Kidney glomerular epithelial cell (primary cell): ENCODE results near the gene KRT6B.
"Not testable (repeated sequence)": the region's sequence is repeated elsewhere in the genome, so short reads cannot be mapped to it uniquely, and the experiment has no call there.

ENCODE experiments used
- DNase-seq: peaks from one replicate; lab custom pipeline; 2025; lab: John Stamatoyannopoulos, UW

KRT6B gene

DNA sequence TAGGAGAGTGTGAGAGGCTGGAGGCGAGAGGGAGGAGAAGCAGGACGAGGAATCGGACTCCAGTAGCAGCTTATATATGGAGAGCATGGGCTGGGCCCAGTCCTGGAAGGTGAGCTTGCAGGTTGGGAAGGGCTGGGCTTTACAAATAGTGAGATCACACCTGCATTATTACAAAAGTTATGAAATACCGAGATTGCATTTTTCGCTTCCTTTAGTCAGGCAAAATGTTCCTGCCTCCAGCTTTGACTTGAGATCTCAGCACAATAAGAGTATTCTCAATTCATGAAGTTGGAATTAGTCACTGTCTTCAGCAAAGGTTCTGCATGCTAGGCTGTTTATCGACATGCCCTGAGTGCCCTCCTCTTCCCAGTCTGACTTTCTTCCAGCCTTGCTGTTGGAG, at the start of gene KRT6B:
TSS of gene KRT6B (minus strand) at position 46 of the 400 bp plus-strand sequence. CDS start 68 bp downstream, outside the sequence.
- DNase-seq: no peak

DNA sequence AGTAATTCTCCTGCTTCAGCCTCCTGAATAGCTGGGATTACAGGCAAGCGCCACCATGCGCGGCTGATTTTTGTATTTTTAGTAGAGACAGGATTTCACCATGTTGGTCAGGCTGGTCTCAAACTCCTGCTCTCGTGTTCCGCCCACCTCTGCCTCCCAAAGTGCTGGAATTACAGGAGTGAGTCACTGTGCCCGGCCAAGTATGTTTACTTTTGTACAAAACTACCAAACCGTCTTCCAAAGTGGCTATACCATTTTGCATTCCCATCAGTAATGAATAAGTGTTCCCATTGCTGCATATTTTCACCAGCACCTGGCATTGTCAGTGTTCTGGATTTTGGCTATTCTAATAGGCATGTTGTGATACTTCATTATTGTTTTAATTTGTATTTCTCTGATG, 49.5 kb upstream of the KRT6B start:
- no peak for DNase-seq

DNA sequence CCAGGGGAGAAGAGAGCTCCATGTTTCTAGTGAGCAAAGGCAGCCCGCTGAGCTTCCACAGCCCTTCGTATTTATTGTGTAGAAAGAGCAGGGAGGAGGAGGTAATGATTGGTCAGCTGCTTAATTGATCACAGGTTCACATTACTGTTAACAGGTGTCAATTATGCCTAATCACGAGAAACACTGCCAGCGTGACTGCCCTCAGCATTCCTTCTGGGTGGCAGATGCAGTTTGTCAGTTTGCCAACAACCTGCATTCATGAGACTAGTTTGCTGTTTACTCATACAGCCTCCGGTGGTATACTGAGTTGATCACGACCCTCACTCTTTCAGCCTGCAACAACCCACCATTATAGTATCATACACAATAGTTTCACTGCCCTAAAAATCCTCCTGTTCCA, 48.6 kb upstream of the KRT6B start:
- DNase-seq: not testable (repeated sequence)

DNA sequence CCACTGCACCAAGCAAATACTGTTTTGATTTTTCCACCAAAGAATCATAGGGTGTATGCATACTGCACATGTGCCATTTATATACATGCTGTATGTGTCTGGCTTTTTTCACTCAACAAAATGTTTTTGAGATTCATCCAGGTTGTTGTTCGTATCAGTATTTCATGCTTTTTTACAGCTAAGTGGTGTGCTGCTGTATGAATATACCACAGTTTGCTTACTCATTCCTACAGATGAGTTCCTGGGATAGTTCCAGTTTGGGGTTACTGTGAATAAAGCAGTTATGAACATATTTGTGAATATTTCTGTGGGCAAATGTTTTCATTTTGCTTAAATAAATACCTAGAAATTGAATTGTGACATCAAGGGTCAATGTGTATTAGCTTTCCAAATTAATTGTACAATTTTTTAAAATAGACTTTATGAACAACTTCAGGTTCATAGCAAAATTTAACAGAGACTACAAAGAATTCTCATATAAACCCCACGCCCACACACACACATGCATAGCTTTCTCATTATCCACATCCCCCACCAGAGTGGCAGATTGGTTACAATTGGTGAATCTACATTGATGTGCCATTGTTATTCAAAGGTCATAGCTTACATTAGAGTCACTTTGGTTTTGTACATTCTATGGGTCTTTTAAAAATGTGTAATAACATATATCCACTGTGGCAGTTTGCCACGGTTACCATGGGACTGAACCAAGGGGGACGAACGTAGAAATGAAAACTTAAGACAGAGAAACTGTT, 48.0 kb upstream of the KRT6B start:
- no peak for DNase-seq

DNA sequence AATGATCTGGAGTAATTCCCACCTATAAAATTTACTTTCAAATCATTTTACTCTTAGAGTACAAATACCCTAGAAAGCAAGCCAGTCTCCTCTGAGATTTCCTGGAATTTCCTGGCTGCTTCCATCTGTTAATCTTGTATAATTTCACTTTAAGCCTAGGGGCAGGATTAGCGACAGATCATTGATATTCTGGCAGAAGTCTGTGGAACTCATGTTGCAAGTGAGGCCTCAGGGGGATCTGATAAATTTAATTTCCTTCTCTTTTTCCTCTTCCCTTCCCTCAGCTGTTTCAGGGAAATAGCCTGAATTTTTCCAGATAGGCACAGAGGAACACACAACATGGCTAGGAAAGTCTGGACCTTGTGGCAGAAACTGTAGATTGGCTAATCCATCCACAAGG, 47.0 kb upstream of the KRT6B start:
- DNase-seq: no peak

DNA sequence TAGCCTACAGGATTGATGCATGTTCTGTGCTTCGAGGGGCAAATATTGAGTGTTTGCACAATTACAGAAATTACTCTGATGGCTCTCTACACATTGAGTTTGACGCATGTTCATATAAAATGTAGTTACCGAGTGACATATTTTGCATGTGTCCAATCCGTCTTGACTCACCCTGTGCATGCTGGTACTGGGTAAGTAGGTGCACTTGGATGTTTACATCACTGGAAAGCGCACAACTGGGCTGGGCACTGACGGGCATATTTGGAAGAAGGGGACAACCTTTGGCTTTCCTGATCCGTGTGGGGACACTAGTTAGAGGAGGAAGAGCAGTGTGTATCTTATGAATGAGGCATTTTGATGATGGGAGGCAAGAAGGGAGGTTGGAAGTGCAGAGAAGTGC, 46.0 kb upstream of the KRT6B start:
- no peak for DNase-seq

DNA sequence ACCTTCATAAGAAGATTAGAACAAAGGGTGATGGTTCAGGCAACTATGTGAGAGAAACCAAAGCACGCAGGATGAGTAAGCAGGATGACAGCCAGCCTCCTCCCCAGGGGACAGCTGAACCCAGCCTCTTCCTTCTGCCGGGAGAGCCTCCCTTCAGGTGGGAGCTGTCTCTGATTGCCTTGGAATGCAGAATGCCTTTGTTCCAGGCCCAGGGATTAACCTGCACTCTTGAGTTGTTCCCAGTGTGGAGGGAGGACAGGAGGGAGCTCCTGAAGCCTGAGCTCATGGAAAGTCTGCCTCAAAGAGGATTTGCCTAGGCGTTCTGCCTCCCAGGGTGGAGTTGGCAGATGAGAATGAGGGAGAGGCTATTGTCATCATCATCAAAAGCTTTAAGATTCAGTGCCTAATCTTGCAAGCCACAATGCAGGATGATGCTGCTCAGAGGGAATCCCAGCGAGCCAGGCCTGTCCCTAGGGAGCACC, 44.7 kb upstream of the KRT6B start:
- peak; percentile 87 for DNase-seq

DNA sequence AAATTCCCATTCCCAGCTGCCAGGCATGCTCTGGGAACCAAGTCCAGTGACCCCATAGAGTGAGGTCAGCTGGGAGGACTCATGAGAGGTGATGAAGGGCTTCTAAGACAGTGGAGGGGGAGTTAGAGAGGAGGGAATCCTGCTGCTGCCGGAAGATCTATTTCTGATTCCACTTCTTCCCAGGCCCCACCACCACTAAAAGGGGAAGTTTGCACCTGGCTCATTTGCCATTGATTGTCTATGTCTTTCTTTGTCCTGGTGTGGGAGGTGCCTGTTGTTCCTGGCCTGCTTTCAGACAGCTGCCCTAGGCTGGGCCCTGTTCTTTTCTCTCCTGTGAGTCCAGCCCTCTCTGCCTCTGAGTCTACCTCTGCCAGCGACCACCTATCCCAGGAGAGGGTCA, 44.1 kb upstream of the KRT6B start:
- peak; percentile 24 for DNase-seq

DNA sequence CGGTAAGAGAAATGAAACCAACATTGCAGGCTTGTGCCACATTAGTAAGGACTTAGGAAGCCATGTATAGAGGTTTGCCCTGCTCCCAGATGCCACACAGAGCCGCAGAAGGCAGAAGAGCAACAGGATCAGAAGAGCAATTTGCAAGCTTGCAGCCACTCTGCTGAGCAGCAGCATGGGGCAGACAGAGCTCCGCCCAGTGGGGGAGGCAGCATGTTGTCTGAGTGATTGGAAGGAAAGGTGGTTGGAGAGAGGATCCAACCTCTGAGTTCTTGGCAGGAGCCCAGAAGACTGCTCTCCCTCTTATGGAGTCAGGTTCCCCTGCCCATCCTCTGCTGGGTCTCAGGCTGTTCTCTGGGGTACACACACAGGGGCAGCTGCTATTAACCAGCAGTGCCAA, 43.4 kb upstream of the KRT6B start:
- peak; percentile 54 for DNase-seq

DNA sequence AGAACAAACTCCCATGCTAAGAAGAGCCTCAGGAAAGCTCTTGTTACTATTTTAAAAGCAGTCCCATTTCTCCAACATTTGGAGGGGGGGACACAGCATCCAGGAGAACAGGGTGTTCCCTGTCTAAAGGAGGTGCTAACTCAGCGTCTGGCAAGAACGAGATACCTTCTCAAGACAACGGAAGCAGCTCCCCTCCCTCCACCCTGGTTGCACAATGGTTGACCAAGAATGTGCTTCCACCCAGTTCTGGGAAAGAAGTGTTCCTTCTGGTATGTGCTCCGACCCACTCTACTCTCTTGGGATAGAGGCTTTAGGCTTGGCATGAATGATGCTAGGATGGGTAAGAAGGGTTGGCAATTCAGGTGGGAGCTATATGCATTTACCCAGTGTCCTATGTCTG, 42.6 kb upstream of the KRT6B start:
- DNase-seq: no peak

DNA sequence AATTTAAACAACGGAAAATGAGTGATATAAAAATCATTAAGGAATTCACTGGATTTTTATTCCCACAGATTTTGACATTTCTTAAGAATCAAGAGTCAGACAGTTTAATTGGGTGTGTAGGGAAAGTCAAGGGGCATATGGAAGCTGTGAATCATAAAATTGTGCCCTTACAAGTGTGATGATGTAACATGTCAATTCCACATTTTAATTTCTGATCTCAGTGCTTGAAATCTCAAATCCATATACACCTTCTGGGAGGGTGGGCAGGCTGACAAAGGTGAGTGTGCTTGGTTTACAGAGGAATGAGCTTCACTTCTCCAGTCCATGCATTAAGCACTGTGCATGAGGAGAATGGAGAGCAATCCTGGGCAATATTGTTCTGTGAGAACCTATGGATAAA, 42.2 kb upstream of the KRT6B start:
- DNase-seq: no peak

DNA sequence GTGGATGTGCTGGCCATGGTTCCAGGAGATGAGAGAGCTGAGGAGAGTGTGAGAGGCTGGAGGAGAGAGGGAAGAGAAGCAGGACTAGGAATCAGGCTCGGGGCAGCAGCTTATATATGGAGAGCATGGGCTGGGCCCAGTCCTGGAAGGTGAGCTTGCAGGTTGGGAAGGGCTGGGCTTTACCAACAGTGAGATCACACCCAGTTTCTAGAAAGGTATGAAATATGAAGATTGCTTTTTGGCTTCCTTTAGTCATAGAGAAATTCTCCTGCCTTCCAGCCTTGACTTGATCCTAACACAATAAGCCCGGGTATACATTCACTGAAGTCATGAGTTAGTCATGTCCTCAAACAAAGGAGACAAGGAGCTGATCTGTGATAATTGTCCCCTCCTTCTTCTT, 41.2 kb upstream of the KRT6B start, which contains the start of gene KRT6A:
TSS of gene KRT6A (minus strand) at position 86 of the 400 bp plus-strand sequence. CDS start at position 17, 69 bp downstream.
- no peak for DNase-seq

DNA sequence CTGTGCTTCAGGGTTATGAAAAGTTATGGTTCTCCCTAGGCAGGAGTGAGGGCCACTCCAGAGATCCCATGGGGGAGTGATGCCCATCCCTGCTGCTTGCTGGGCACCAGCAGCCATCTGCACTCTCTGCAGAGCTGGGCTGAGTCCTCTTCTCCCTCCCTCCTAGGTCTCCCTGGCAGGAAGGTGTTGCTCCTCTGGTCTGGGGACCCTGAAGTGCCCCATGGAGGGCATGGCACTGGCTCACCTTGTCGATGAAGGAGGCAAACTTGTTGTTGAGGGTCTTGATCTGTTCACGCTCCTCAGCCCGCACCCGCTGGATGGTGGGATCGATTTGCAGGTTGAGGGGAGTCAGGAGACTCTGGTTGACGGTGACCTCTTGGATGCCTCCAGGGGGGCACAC, 40.5 kb upstream of the KRT6B start:
- DNase-seq: not testable (repeated sequence)

DNA sequence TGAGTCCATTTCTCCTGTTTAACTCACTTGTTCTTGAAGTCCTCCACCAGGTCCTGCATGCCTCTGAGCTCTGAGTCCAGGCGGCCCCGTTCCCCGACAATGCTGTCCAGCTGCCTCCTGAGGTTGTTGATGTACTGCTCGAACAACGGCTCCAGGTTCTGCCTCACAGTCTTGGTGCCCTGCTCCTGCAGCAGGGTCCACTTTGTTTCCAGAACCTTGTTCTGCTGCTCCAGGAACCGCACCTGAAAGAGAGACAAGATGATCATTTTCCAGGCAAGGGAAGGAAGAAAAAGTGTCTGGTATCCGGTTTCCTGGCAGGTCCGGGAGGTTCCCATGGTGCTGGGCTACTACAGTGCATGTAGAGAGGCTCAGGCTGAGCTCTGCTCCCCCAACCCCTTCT, 39.5 kb upstream of the KRT6B start:
- not testable (repeated sequence) for DNase-seq

DNA sequence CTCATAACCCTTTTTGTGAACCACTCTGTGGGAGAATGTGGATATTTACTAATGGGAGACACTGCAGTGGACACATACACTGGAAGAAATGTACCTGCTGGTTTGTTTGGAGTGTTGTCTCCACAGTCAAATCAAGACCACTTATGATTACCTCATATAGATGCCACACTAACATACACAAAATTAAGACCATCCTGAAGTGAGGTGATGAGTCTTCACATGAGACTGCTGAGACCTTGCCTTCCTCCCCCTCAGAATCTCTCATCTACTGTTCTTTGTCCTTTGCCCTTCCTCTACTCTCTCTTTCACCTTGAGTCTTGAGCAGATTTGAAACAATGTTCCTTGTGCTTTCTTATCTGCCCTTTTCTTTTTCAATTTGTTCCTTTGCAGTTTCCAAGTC, 36.8 kb upstream of the KRT6B start:
- no peak for DNase-seq

DNA sequence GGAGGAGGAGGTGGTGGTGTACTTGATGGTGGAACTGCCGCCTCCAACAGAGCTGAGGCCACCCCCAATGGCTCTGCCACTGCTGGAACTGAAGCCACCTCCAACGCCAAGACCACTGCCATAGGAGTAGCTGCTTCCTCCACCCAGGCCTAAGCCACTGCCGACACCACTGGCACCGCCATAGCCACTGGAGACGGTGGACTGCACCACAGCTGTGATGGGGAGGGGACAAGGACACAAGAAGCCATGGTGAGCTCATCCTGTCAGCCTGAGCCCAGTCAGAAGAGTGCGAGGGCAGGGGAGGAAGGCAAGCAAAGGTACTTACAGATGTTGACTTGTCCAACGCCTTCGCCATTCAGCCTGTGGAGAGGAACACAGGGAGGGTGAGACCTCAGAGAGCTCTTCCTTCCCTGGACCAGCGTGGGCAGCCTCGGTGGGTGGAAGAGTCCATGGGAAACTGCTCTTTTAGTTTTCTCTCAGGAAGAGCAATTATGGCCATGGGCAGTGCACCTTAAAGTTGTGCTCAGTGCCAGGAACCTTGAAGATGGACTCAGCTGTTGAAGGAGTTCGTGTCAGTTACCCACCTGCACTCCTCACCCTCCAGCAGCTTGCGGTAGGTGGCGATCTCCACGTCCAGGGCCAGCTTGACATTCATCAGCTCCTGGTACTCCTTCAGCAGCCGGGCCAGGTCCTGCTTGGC, 35.9 kb upstream of the KRT6B start:
- not testable (repeated sequence) for DNase-seq

DNA sequence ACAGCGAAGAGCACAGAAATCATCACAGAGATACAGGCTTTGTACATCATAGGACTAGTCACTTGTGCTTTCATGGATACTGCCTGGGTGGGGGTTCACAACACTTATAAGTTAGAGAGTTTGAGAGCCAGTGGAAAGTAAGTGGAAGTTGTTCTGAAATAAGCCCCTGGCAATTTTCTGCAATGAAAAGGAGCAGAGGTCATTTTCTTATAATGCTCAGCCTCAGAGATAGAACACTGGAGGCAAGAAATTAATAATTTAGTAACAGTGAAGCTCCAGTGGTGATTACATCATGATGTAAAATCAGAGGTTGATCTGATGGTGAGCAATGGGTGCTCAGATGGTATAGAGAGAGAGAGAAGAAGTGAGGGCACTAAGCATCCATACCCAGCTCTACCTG, 35.3 kb upstream of the KRT6B start:
- DNase-seq: no peak

DNA sequence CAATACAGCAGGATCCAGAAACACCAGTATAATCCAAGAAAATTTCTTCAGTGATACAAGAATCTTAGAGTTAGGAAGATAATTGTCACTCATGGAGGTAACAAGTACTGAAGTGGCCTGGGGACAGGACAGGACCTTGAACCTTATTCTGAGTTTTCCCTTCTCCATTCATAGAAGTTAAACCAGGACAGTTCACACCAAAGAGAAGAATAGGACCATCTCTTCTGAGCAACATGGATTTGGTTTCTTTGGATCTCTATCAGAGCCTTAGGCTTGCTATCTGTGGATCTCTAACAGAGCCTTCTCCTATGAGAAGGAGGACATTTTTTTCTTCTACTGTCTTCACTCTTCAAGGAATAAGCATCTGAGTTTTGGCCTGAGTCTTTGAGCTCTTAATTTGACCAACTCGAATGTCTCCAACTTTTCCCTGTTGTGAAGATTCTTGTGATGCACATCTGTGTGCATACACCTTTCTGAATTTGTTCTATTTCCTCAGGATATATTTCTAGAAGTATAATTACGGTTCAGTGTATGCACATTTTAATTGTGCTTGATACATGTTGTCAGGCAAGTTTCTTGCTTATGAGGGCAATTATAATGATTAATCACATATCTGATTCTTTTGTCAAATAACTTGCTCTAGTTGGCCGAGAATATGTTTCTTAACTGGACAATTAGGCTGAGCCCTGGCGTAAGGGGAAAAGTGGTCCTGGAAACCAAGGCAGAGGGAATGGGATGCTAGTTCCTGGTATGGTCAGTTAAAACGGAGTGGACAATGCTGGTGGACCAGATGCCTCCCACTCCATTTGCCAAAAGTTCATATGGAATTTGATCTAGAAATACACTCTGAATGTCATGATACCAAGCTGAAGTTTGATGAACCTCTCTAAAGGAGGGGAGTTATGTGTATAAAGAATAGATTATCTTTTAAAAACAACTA, 34.5 kb upstream of the KRT6B start:
- no peak for DNase-seq

DNA sequence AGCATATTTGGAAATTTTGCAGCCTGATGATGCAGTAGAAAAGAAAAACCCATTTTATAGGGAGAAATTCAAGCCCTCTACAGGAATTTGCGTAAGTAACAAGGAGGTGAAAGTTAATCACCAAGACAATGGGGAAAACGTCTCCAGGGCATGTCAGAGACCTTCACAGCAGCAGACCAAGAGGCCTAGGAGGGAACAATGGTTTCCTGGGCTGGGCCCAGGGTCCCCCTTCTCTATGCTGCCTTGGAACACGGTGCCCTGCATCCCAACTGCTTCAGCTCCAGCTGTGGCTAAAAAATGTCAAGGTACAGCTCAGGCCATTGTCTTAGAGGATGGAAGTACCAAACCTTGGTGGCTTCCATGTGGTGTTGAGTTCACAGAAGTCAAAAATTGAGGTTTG, 28.1 kb upstream of the KRT6B start:
- no peak for DNase-seq

DNA sequence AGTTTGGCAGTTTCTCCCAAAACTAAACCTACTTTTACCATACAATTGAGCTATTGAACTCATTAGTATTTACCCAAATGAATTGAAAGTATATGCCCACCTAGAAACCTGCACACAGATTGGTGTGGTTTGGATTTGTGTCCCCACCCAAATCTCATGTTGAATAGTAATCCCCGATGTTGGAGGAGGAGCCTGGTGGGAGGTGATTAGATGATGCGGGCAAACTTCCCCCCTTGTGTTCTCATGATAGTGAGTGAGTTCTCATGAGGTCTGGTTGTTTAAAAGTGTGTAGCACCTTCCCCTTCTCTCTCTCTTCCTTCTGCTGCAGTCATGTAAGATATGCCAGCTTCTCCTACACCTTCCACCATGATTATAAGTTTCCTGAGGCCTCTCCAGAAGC, 25.7 kb upstream of the KRT6B start:
- no peak for DNase-seq

DNA sequence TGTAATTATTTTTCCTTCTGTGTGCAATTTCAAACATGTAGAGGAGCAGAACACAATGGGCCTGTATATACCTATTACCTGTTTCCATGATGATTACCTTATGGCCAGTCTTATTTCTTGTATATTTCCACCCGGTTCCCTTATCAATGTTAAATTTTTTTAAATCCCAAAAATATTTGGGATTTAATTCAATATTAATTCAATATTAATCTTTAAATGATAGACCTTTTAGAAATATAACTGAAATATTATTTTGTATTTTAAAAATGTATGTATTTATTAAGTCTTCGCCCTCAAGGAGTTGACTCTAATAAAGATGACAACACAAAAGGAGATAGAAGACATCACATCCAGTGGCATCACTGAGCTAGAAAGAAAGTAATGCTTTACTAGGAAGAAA, 22.3 kb upstream of the KRT6B start:
- DNase-seq: no peak

DNA sequence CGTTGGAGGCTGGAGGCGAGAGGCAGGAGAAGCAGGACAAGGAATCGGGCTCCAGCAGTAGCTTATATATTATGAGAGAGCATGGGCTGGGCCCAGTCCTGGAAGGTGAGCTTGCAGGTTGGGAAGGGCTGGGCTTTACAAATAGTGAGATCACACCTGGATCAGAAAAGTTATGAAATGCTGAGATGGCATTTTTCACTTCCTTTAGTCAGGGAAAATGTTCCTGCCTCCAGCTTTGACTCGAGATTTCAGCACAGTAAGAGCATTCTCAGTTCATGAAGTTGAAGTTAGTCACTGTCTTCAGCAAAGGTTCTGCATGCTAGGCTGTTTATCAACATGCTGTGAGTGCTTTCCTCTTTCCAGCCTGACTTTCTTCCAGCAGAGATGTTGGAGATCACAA, 21.8 kb upstream of the KRT6B start, which contains the start of gene KRT6C:
TSS of gene KRT6C (minus strand) at position 38 of the 400 bp plus-strand sequence. CDS start 68 bp downstream, outside the sequence.
- DNase-seq: no peak
